Thoracic aorta (tissue), 2 donors: ENCODE data around the gene CFTR. TPM values are rescaled to one million over a fixed set of nuclear protein-coding genes. Genes with fewer than 3 reads are reported as not detected.

ENCODE experiments used
- ATAC-seq: fragments of 150-250 bp; one replicate; pipeline ENCODE4 v1.8.0; 2017; ENCODE audit warnings: low read depth; ENCODE audit not compliant: insufficient number of reproducible peaks, low FRiP score
- DNase-seq: peaks from one replicate; pipeline ENCODE4 v3.0.0-alpha.2; 2020; ENCODE audit warnings: low spot score
- H3K27ac ChIP-seq, 2 donors: fragments of 200-600 bp; sonication (generic); 1 replicate in 1 of 2; 2 replicates in 1 of 2; pipeline ENCODE4 v1.5.1; 2016; ENCODE audit warnings: mild to moderate bottlenecking in 2 of 2, moderate library complexity in 2 of 2
- H3K27me3 ChIP-seq: fragments of 200-600 bp; sonication (generic); replicated peaks from 2 replicates; pipeline ENCODE4 v1.6.0; 2016; ENCODE audit warnings: mild to moderate bottlenecking; ENCODE audit not compliant: insufficient read depth
- H3K36me3 ChIP-seq: fragments of 200-600 bp; sonication (generic); one replicate; pipeline ENCODE4 v1.5.1; 2016
- H3K4me1 ChIP-seq, 2 donors: fragments of 200-600 bp; sonication (generic); 1 replicate in 1 of 2; 2 replicates in 1 of 2; pipeline versions ENCODE4 v1.5.1 to v1.6.0; 2016; ENCODE audit warnings: low read depth in 2 of 2, mild to moderate bottlenecking in 1 of 2; ENCODE audit not compliant: control insufficient read depth in 1 of 2
- H3K4me3 ChIP-seq: fragments of 200-600 bp; sonication (generic); 2 replicates; pipeline ENCODE4 v1.5.1; 2016; ENCODE audit warnings: mild to moderate bottlenecking
- H3K9me3 ChIP-seq: fragments of 200-600 bp; sonication (generic); 2 replicates; pipeline ENCODE4 v1.5.1; 2016
- CTCF ChIP-seq: fragments of 200-600 bp; sonication (generic); IDR thresholded peaks from one replicate; pipeline ENCODE4 v1.5.1; 2019; ENCODE audit warnings: antibody characterized with exemption
- total RNA-seq, 2 donors: library from RNA; depleted of rRNA; stranded (reverse); fragments of >200 nt; gene quantifications; one replicate each; pipeline versions ENCODE4 v1.1.0 to v1.2.3, GENCODE V29; 2016

The CFTR gene
- total RNA-seq, 2 donors from 2014 or later, result 0.68 TPM; not detected in 1

GRCh38 chr7:117716707-117717299, 237.0 kb downstream of the CFTR start:
- no peak for TF ChIP-seq CTCF

GRCh38 chr7:117717357-117717756, 237.5 kb downstream of the CFTR start:
- Histone ChIP-seq H3K27ac (no peak overlapping the region), H3K4me3 (no peak overlapping the region), H3K4me1 (no peaks in the 10 kb centered on the region), H3K27me3 (no peaks in the 10 kb centered on the region), H3K36me3 (no peaks in the 10 kb centered on the region), H3K9me3 (no peaks in the 10 kb centered on the region)
- ATAC-seq (no peak), DNase-seq (no peak)
- no peak for TF ChIP-seq CTCF

More at GRCh38 chr7:117716707-117717299, 237.0 kb downstream of the CFTR start:
- ATAC-seq (no peak), DNase-seq (no peak)
- no peak overlapping the region for H3K27ac ChIP-seq
- no peaks in the 10 kb centered on the region for H3K4me1 ChIP-seq
- no peaks in the 10 kb centered on the region for H3K27me3 ChIP-seq
- H3K4me3 ChIP-seq, result no peak overlapping the region
- no peaks in the 10 kb centered on the region for H3K36me3 ChIP-seq
- no peaks in the 10 kb centered on the region for H3K9me3 ChIP-seq

Other genes starting within 250 kb of the CFTR start
- gene WNT2, start 157.0 kb upstream of the CFTR start, total RNA-seq, result 10 to 100 TPM in 1 of 2 donors, not detected in 1; 17.1 TPM
- gene ASZ1, start 52.5 kb upstream of the CFTR start, total RNA-seq, result not detected